Fibroblast of skin of right biceps (primary cell): ENCODE data around the gene PRKAR2A.
"Not testable (repeated sequence)": the region's sequence is repeated elsewhere in the genome, so short reads cannot be mapped to it uniquely, and the experiment has no call there.

ENCODE experiments used
- DNase-seq: peaks from one replicate; pipeline ENCODE4 v3.0.0-alpha.2; 2013

Gene PRKAR2A

GRCh38 chr3:48776854-48777253 is 70.8 kb downstream of the PRKAR2A start:
- no peak for DNase-seq

GRCh38 chr3:48770192-48770502 is 77.5 kb downstream of the PRKAR2A start:
- DNase-seq = no peak

- no peak for DNase-seq
Measured at GRCh38 chr3:48765376-48765775, 82.3 kb downstream of the PRKAR2A start.

GRCh38 chr3:48762816-48763215 is 84.9 kb downstream of the PRKAR2A start:
- DNase-seq = no peak

- not testable (repeated sequence) for DNase-seq
Measured at GRCh38 chr3:48759991-48760540, 87.6 kb downstream of the PRKAR2A start.

GRCh38 chr3:48759531-48759930 is 88.1 kb downstream of the PRKAR2A start:
- not testable (repeated sequence) for DNase-seq

GRCh38 chr3:48759071-48759470 is 88.6 kb downstream of the PRKAR2A start:
- DNase-seq = no peak

- DNase-seq = no peak
Measured at GRCh38 chr3:48756640-48757039, 91.0 kb downstream of the PRKAR2A start.

GRCh38 chr3:48750856-48751255 is 96.8 kb downstream of the PRKAR2A start:
- no peak for DNase-seq

GRCh38 chr3:48748754-48749153 is 98.9 kb downstream of the PRKAR2A start:
- DNase-seq = no peak

GRCh38 chr3:48747706-48748105 is 100.0 kb downstream of the PRKAR2A start:
- DNase-seq = no peak

GRCh38 chr3:48747015-48747615 is 100.6 kb downstream of the PRKAR2A start:
- DNase-seq = no peak

GRCh38 chr3:48743773-48744172 is 103.9 kb downstream of the PRKAR2A start:
- DNase-seq = no peak

GRCh38 chr3:48741226-48741625 is 106.4 kb downstream of the PRKAR2A start:
- not testable (repeated sequence) for DNase-seq

- peak; percentile 66 for DNase-seq
Measured at GRCh38 chr3:48739955-48740823, 107.5 kb downstream of the PRKAR2A start.

GRCh38 chr3:48739617-48739954 is 108.1 kb downstream of the PRKAR2A start:
- DNase-seq = no peak

- DNase-seq = no peak
Measured at GRCh38 chr3:48738926-48739616, 108.6 kb downstream of the PRKAR2A start.

GRCh38 chr3:48738144-48738536 is 109.5 kb downstream of the PRKAR2A start:
- no peak for DNase-seq

- peak; percentile 21 for DNase-seq
Measured at GRCh38 chr3:48735075-48735767, 112.5 kb downstream of the PRKAR2A start.

GRCh38 chr3:48734541-48734940 is 113.1 kb downstream of the PRKAR2A start:
- DNase-seq = not testable (repeated sequence)

GRCh38 chr3:48733752-48734518 is 113.7 kb downstream of the PRKAR2A start:
- DNase-seq = not testable (repeated sequence)

GRCh38 chr3:48727511-48727910 is 120.2 kb downstream of the PRKAR2A start:
- no peak for DNase-seq
